HEK293 (cell line): ENCODE results near the gene MATN4.

Source experiments
- HIC1 ChIP-seq: fragments of 450-650 bp; formaldehyde crosslinking; IDR thresholded peaks from 2 replicates; pipeline ENCODE4 v1.5.1; 2016; ENCODE audit warnings: missing biosample characterization, missing genetic modification characterization
- MYNN ChIP-seq: fragments of 450-650 bp; formaldehyde crosslinking; IDR thresholded peaks from 2 replicates; pipeline ENCODE4 v1.5.1; 2016; ENCODE audit warnings: missing biosample characterization, missing genetic modification characterization, borderline replicate concordance
- MZF1 ChIP-seq: fragments of 450-650 bp; formaldehyde crosslinking; IDR thresholded peaks from 2 replicates; pipeline ENCODE4 v1.5.1; 2017; ENCODE audit warnings: missing biosample characterization, missing genetic modification characterization, borderline replicate concordance
- WT1 ChIP-seq: fragments of 450-650 bp; formaldehyde crosslinking; IDR thresholded peaks from 2 replicates; pipeline ENCODE4 v1.5.1; 2016; ENCODE audit warnings: missing biosample characterization, missing genetic modification characterization
- ZFP69B ChIP-seq: fragments of 450-650 bp; formaldehyde crosslinking; IDR thresholded peaks from 2 replicates; pipeline ENCODE4 v1.5.1; 2016; ENCODE audit warnings: missing biosample characterization, missing genetic modification characterization
- ZNF138 ChIP-seq: fragments of 450-650 bp; formaldehyde crosslinking; IDR thresholded peaks from 2 replicates; pipeline ENCODE4 v1.5.1; 2016; ENCODE audit warnings: missing biosample characterization, missing genetic modification characterization, borderline replicate concordance
- ZNF148 ChIP-seq: fragments of 450-650 bp; formaldehyde crosslinking; IDR thresholded peaks from 2 replicates; pipeline ENCODE4 v1.5.0; 2017; ENCODE audit warnings: missing biosample characterization, missing genetic modification characterization, borderline replicate concordance
- ZNF184 ChIP-seq: fragments of 450-650 bp; IDR thresholded peaks from 2 replicates; pipeline ENCODE4 v1.5.1; 2018; ENCODE audit warnings: missing biosample characterization, mild to moderate bottlenecking, missing genetic modification characterization
- ZNF214 ChIP-seq: fragments of 450-650 bp; formaldehyde crosslinking; IDR thresholded peaks from 2 replicates; pipeline ENCODE4 v1.5.1; 2017; ENCODE audit warnings: missing biosample characterization, mild to moderate bottlenecking, missing genetic modification characterization, borderline replicate concordance
- ZNF362 ChIP-seq: fragments of 450-650 bp; formaldehyde crosslinking; IDR thresholded peaks from 2 replicates; pipeline ENCODE4 v1.5.1; 2016; ENCODE audit warnings: missing biosample characterization, missing genetic modification characterization
- ZNF394 ChIP-seq: fragments of 450-650 bp; formaldehyde crosslinking; IDR thresholded peaks from 2 replicates; pipeline ENCODE4 v1.5.1; 2016; ENCODE audit warnings: missing biosample characterization, missing genetic modification characterization, mild to moderate bottlenecking, moderate library complexity, borderline replicate concordance
- ZNF548 ChIP-seq: fragments of 450-650 bp; formaldehyde crosslinking; IDR thresholded peaks from 2 replicates; pipeline ENCODE4 v1.5.1; 2016; ENCODE audit warnings: missing biosample characterization, missing genetic modification characterization
- ZNF560 ChIP-seq: fragments of 450-650 bp; formaldehyde crosslinking; IDR thresholded peaks from 2 replicates; pipeline ENCODE4 v1.5.1; 2017; ENCODE audit warnings: missing biosample characterization, missing genetic modification characterization, borderline replicate concordance
- ZNF561 ChIP-seq: fragments of 450-650 bp; IDR thresholded peaks from 2 replicates; pipeline ENCODE4 v1.5.1; 2018; ENCODE audit warnings: missing biosample characterization, missing genetic modification characterization, borderline replicate concordance
- ZNF701 ChIP-seq: fragments of 450-650 bp; formaldehyde crosslinking; IDR thresholded peaks from 2 replicates; pipeline ENCODE4 v1.5.1; 2016; ENCODE audit warnings: missing biosample characterization, missing genetic modification characterization
- ZNF76 ChIP-seq: fragments of 450-650 bp; formaldehyde crosslinking; IDR thresholded peaks from 2 replicates; pipeline ENCODE4; 2016; ENCODE audit warnings: low read depth, missing biosample characterization, missing genetic modification characterization, borderline replicate concordance
- ZNF785 ChIP-seq: fragments of 450-650 bp; formaldehyde crosslinking; IDR thresholded peaks from 2 replicates; pipeline ENCODE4 v1.5.1; 2016; ENCODE audit warnings: missing biosample characterization, missing genetic modification characterization
- ZSCAN18 ChIP-seq: fragments of 450-650 bp; formaldehyde crosslinking; IDR thresholded peaks from 2 replicates; pipeline ENCODE4 v1.5.1; 2016; ENCODE audit warnings: missing biosample characterization, missing genetic modification characterization
- TF ChIP-seq, protein P1 (sequence below): fragments of 450-650 bp; formaldehyde crosslinking; conservative IDR thresholded peaks from 2 replicates; pipeline ENCODE4 v1.5.1; 2016; ENCODE audit warnings: low read depth, missing biosample characterization, missing genetic modification characterization

Gene MATN4

GRCh38 chr20:45279992-45280391 is 28.1 kb downstream of the MATN4 start (continued):
- TF ChIP-seq, protein P1, sequence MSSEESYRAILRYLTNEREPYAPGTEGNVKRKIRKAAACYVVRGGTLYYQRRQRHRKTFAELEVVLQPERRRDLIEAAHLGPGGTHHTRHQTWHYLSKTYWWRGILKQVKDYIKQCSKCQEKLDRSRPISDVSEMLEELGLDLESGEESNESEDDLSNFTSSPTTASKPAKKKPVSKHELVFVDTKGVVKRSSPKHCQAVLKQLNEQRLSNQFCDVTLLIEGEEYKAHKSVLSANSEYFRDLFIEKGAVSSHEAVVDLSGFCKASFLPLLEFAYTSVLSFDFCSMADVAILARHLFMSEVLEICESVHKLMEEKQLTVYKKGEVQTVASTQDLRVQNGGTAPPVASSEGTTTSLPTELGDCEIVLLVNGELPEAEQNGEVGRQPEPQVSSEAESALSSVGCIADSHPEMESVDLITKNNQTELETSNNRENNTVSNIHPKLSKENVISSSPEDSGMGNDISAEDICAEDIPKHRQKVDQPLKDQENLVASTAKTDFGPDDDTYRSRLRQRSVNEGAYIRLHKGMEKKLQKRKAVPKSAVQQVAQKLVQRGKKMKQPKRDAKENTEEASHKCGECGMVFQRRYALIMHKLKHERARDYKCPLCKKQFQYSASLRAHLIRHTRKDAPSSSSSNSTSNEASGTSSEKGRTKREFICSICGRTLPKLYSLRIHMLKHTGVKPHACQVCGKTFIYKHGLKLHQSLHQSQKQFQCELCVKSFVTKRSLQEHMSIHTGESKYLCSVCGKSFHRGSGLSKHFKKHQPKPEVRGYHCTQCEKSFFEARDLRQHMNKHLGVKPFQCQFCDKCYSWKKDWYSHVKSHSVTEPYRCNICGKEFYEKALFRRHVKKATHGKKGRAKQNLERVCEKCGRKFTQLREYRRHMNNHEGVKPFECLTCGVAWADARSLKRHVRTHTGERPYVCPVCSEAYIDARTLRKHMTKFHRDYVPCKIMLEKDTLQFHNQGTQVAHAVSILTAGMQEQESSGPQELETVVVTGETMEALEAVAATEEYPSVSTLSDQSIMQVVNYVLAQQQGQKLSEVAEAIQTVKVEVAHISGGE (tag by site-specific recombination) = no peak
- TF ChIP-seq ZNF560 (tag by site-specific recombination) (no peak), MYNN (tag by site-specific recombination) (no peak), ZNF548 (tag by site-specific recombination) (no peak), ZNF138 (tag by site-specific recombination) (no peak), ZNF148 (tag by site-specific recombination) (no peak), ZNF394 (tag by site-specific recombination) (0 out of 2 replicates have a peak, but pooled peaks have one; percentile 20), ZNF785 (tag by site-specific recombination) (no peak), HIC1 (no peak), ZSCAN18 (tag by site-specific recombination) (no peak), ZNF561 (no peak), ZFP69B (tag by site-specific recombination) (no peak), MZF1 (tag by site-specific recombination) (no peak), WT1 (tag by site-specific recombination) (no peak), ZNF184 (tag by site-specific recombination) (peak; percentile 51; the same call in 1 of the 2 replicates), ZNF214 (tag by site-specific recombination) (no peak), ZNF701 (tag by site-specific recombination) (no peak), ZNF76 (peak; percentile 18; the same call in 1 of the 2 replicates), ZNF362 (tag by site-specific recombination) (peak; percentile 89)
